Measurements from ENCODE around the gene A2ML1.
A peak's percentile ranks its signal among the peaks of the same experiment; 100 is the strongest.
"Not testable (repeated sequence)": the region's sequence is repeated elsewhere in the genome, so short reads cannot be mapped to it uniquely, and the experiment has no call there.

Gene A2ML1

GRCh38 chr12:8887285-8887715, 64.9 kb downstream of the A2ML1 start:
- H3K27ac Mint-ChIP-seq: no peak overlapping the region
- peaks cover 0 to 3% of the 10 kb centered on the region in 2 donors for H3K4me1 Mint-ChIP-seq (ENCODE audit: low read depth in 2 of 2)
- no peaks in the 10 kb centered on the region for H3K9me3 Mint-ChIP-seq
- no peak for ATAC-seq (replicated peaks)
- no peaks in the 10 kb centered on the region for H3K36me3 Mint-ChIP-seq (ENCODE audit: insufficient read depth)
- H3K27me3 Mint-ChIP-seq: no peaks in the 10 kb centered on the region
- no peak for DNase-seq
- no peak overlapping the region for H3K4me3 Mint-ChIP-seq

GRCh38 chr12:8890313-8891085, 68.1 kb downstream of the A2ML1 start:
- DNase-seq (peak; percentile 67 to 69 (median 69)), ATAC-seq (replicated peaks) (peak; percentile 76)
- peaks cover 0 to 3% of the 10 kb centered on the region in 2 donors for H3K4me1 Mint-ChIP-seq (ENCODE audit: low read depth in 2 of 2)
- H3K27ac Mint-ChIP-seq: peak overlapping the region in 1 of 2 donors; percentile 5
- H3K36me3 Mint-ChIP-seq (ENCODE audit: insufficient read depth): no peaks in the 10 kb centered on the region
- H3K27me3 Mint-ChIP-seq: no peaks in the 10 kb centered on the region
- H3K4me3 Mint-ChIP-seq: peak overlapping the region; percentile 77 to 79
- H3K9me3 Mint-ChIP-seq: no peaks in the 10 kb centered on the region

- peaks cover 0 to 3% of the 10 kb centered on the region in 2 donors for H3K4me1 Mint-ChIP-seq (ENCODE audit: low read depth in 2 of 2)
- H3K27ac Mint-ChIP-seq: no peak overlapping the region
- no peaks in the 10 kb centered on the region for H3K36me3 Mint-ChIP-seq (ENCODE audit: insufficient read depth)
- H3K9me3 Mint-ChIP-seq: no peaks in the 10 kb centered on the region
- H3K4me3 Mint-ChIP-seq: no peak overlapping the region
- no peak for DNase-seq
- ATAC-seq (replicated peaks): no peak
- peaks cover 6 to 8% of the 10 kb centered on the region in 2 donors for H3K27me3 Mint-ChIP-seq
Measured at GRCh38 chr12:8891976-8892375, 69.6 kb downstream of the A2ML1 start.

GRCh38 chr12:8894378-8894777, 72.0 kb downstream of the A2ML1 start:
- Mint-ChIP-seq H3K36me3 (ENCODE audit: insufficient read depth) (no peaks in the 10 kb centered on the region), H3K27me3 (peaks cover 14 to 23% of the 10 kb centered on the region in 2 donors), H3K27ac (no peak overlapping the region), H3K4me3 (no peak overlapping the region), H3K9me3 (no peaks in the 10 kb centered on the region), H3K4me1 (ENCODE audit: low read depth in 2 of 2) (peaks cover 0 to 3% of the 10 kb centered on the region in 2 donors)
- DNase-seq (no peak), ATAC-seq (replicated peaks) (no peak)

GRCh38 chr12:8894986-8895385, 72.6 kb downstream of the A2ML1 start:
- no peak overlapping the region for H3K4me3 Mint-ChIP-seq
- ATAC-seq (replicated peaks) (no peak), DNase-seq (no peak)
- H3K27ac Mint-ChIP-seq: no peak overlapping the region
- no peaks in the 10 kb centered on the region for H3K36me3 Mint-ChIP-seq (ENCODE audit: insufficient read depth)
- peaks cover 0 to 3% of the 10 kb centered on the region in 2 donors for H3K4me1 Mint-ChIP-seq (ENCODE audit: low read depth in 2 of 2)
- peaks cover 14 to 23% of the 10 kb centered on the region in 2 donors for H3K27me3 Mint-ChIP-seq
- H3K9me3 Mint-ChIP-seq: no peaks in the 10 kb centered on the region

GRCh38 chr12:8897081-8897480, 74.7 kb downstream of the A2ML1 start:
- Mint-ChIP-seq H3K9me3 (no peaks in the 10 kb centered on the region), H3K27ac (no peak overlapping the region), H3K4me3 (no peak overlapping the region), H3K4me1 (ENCODE audit: low read depth in 2 of 2) (no peaks in the 10 kb centered on the region), H3K36me3 (ENCODE audit: insufficient read depth) (no peaks in the 10 kb centered on the region), H3K27me3 (peaks cover 14 to 23% of the 10 kb centered on the region in 2 donors)
- no peak for ATAC-seq (replicated peaks)
- no peak for DNase-seq

- no peaks in the 10 kb centered on the region for H3K9me3 Mint-ChIP-seq
- no peaks in the 10 kb centered on the region for H3K36me3 Mint-ChIP-seq (ENCODE audit: insufficient read depth)
- H3K27me3 Mint-ChIP-seq: peaks cover 23 to 35% of the 10 kb centered on the region in 2 donors
- no peak for ATAC-seq (replicated peaks)
- H3K4me3 Mint-ChIP-seq: no peak overlapping the region
- no peak overlapping the region for H3K27ac Mint-ChIP-seq
- no peak for DNase-seq
- no peaks in the 10 kb centered on the region for H3K4me1 Mint-ChIP-seq (ENCODE audit: low read depth in 2 of 2)
Measured at GRCh38 chr12:8899830-8900229, 77.4 kb downstream of the A2ML1 start.

- H3K4me3 Mint-ChIP-seq; H3K36me3 Mint-ChIP-seq (ENCODE audit: insufficient read depth); ATAC-seq (replicated peaks); H3K4me1 Mint-ChIP-seq (ENCODE audit: low read depth in 2 of 2); H3K27ac Mint-ChIP-seq; H3K9me3 Mint-ChIP-seq; DNase-seq: not testable (repeated sequence)
- H3K27me3 Mint-ChIP-seq: peaks cover 18 to 28% of the 10 kb centered on the region in 2 donors
Measured at GRCh38 chr12:8902703-8903102, 80.3 kb downstream of the A2ML1 start.

GRCh38 chr12:8903646-8904045, 81.2 kb downstream of the A2ML1 start:
- peaks cover 17 to 26% of the 10 kb centered on the region in 2 donors for H3K27me3 Mint-ChIP-seq
- H3K36me3 Mint-ChIP-seq (ENCODE audit: insufficient read depth): no peaks in the 10 kb centered on the region
- no peaks in the 10 kb centered on the region for H3K4me1 Mint-ChIP-seq (ENCODE audit: low read depth in 2 of 2)
- no peak overlapping the region for H3K27ac Mint-ChIP-seq
- DNase-seq: no peak
- no peak overlapping the region for H3K4me3 Mint-ChIP-seq
- H3K9me3 Mint-ChIP-seq: no peaks in the 10 kb centered on the region
- no peak for ATAC-seq (replicated peaks)

- no peaks in the 10 kb centered on the region for H3K36me3 Mint-ChIP-seq (ENCODE audit: insufficient read depth)
- H3K27ac Mint-ChIP-seq: no peak overlapping the region
- peaks cover 17 to 21% of the 10 kb centered on the region in 2 donors for H3K27me3 Mint-ChIP-seq
- DNase-seq (no peak), ATAC-seq (replicated peaks) (no peak)
- H3K4me3 Mint-ChIP-seq: no peak overlapping the region
- no peaks in the 10 kb centered on the region for H3K4me1 Mint-ChIP-seq (ENCODE audit: low read depth in 2 of 2)
- no peaks in the 10 kb centered on the region for H3K9me3 Mint-ChIP-seq
Measured at GRCh38 chr12:8904665-8905064, 82.2 kb downstream of the A2ML1 start.

GRCh38 chr12:8905546-8905945, 83.1 kb downstream of the A2ML1 start:
- H3K27me3 Mint-ChIP-seq: peaks cover 17 to 21% of the 10 kb centered on the region in 2 donors

GRCh38 chr12:8906266-8907180, 84.1 kb downstream of the A2ML1 start:
- no peak for DNase-seq
- ATAC-seq (replicated peaks): no peak
- Mint-ChIP-seq H3K9me3 (no peaks in the 10 kb centered on the region), H3K4me3 (no peak overlapping the region), H3K27ac (no peak overlapping the region), H3K36me3 (ENCODE audit: insufficient read depth) (no peaks in the 10 kb centered on the region), H3K27me3 (peaks cover 17 to 21% of the 10 kb centered on the region in 2 donors), H3K4me1 (ENCODE audit: low read depth in 2 of 2) (no peaks in the 10 kb centered on the region)

More at GRCh38 chr12:8905546-8905945, 83.1 kb downstream of the A2ML1 start:
- DNase-seq: no peak
- no peak overlapping the region for H3K4me3 Mint-ChIP-seq
- no peaks in the 10 kb centered on the region for H3K9me3 Mint-ChIP-seq
- no peak overlapping the region for H3K27ac Mint-ChIP-seq
- no peaks in the 10 kb centered on the region for H3K36me3 Mint-ChIP-seq (ENCODE audit: insufficient read depth)
- no peak for ATAC-seq (replicated peaks)
- H3K4me1 Mint-ChIP-seq (ENCODE audit: low read depth in 2 of 2): no peaks in the 10 kb centered on the region

GRCh38 chr12:8907513-8907912, 85.1 kb downstream of the A2ML1 start:
- no peak overlapping the region for H3K27ac Mint-ChIP-seq
- H3K4me3 Mint-ChIP-seq: no peak overlapping the region
- no peaks in the 10 kb centered on the region for H3K9me3 Mint-ChIP-seq
- no peaks in the 10 kb centered on the region for H3K4me1 Mint-ChIP-seq (ENCODE audit: low read depth in 2 of 2)
- H3K36me3 Mint-ChIP-seq (ENCODE audit: insufficient read depth): no peaks in the 10 kb centered on the region
- DNase-seq: no peak
- no peak for ATAC-seq (replicated peaks)
- H3K27me3 Mint-ChIP-seq: peaks cover 17 to 19% of the 10 kb centered on the region in 2 donors
